Hair follicle dermal papilla cell (primary cell): ENCODE data around the gene GATB. TPM values are rescaled to one million over a fixed set of nuclear protein-coding genes. Genes with fewer than 3 reads are reported as not detected.

Experiments
- total RNA-seq: library from RNA; depleted of rRNA; stranded (reverse); fragments of >200 nt; gene quantifications from 2 replicates; pipeline ENCODE4 v1.2.3, GENCODE V29; 2012

Gene GATB
- total RNA-seq = 14.3 and 14.8 TPM in 2 replicates

GRCh38 chr4:151760712-151761661 is at the start of gene GATB:
TSS of gene GATB (minus strand) at chr4:151761007. CDS start at chr4:151760982, 25 bp downstream.

